Measurements from ENCODE around the gene FOSL1.

The FOSL1 gene

DNA sequence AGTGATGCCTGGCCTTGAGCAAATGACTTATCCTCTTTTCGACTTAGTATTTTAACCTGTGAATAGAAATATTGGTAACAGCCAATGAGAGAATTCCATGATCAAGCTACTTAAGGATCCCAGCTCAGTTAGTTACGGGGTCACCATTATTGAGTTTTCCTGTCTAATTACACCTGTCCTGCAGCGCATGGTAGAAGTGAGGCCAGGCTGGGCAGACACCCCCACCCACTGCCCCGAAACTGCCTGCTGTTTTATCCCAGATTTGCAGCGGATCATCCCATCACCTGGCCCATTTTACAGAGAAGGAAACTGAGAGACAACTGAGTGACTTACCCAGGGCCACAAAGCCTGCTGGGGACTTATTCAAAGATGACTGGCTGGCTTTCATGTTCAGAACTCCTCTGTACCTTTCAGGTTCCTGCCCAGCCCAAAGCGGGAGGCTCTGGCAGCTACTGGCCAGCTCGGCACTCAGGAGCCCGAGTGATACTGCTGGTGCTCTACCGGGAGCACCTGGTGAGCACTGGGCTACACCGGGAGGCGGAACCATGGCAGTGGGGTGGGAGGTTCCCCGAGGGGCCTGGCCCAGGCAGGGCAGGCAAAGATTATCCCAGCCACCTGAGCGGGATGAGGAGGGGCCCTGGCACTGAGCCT, 38.5 kb downstream of the FOSL1 start:
- peak; percentile 2 for DNase-seq

DNA sequence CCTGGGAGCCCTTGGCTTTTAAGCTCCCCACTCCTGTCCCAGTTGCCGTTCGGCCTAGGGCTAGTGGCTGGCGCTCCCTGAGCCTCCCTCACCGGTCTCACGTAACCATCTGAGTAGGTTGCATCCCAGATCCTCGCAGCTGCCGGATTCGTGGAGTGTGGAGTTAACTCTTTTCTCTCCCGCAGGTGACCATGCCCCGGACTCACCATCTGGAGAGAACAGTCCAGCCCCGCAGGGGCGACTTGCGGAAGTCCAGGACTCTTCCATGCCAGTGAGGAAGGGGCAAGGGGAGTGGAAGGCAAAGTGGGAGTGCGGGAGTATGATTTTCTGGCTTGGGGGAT, 39.1 kb downstream of the FOSL1 start:
- no peak for DNase-seq

GRCh38 chr11:65860278-65861164, 39.7 kb downstream of the FOSL1 start, which contains the start of gene MUS81:
MUS81 (plus strand) TSS chr11:65860433; CDS start chr11:65860754, 321 bp downstream.
- DNase-seq, result peak; percentile 99

DNA sequence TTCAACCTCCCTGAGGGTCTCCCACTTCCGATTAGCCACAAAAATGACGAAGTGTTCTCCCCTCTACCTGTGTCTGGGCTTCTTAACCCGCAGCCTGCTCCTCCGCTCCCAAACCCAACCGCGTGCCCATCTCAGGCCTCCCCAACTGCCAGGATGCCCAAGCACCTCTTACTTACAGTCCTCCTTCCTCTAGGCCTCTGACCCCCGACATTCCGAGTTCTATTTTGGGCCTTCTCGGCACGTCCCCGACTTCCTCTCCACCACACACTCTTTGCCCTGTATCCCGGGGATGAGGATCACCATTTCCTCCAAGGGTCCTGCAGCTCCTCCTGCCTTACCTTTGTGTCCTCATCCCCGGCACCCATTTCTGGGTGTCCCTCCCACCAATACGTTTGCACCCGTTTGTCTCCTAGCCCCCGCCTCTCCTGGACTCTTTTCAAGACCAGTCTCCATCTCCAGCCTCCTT, 40.3 kb downstream of the FOSL1 start:
- no peak for DNase-seq

DNA sequence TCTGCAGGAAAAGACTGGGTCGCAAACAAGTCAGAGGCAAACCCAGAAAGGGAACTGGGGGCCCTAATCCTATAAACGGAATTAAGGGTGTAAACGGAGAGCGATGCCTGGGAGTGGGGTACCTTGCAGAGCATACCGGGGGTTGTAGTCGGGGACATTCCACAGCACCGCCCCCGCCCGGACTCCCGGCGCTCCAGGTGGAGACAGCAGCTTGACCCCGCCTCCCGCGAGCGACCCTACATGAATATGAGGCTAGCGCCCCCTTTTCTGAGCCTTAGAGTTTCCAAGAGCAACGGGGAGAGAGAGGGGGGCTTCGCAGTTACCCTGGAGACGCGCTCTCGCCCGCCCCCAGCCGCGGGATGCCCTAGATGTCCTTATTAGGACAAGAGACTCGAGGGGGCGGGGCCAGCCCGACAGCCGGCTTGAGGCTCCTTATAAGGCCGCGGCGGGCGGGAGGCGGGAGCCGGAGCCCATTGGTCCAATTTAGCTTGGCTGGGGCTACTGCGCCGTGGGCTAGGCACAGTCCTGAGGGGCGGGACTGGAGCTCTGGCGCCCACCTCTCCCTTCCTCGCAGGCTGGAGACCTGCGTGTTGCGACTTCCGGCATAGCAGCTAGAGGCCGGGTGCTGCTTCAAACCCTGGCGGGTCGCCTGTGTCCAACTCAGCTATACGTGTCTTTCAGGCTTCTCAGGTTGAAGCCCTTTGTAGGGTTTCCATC, 40.9 kb downstream of the FOSL1 start:
- peak; percentile 100 for DNase-seq

GRCh38 chr11:65858681-65859087, 41.5 kb downstream of the FOSL1 start:
- DNase-seq, result no peak

GRCh38 chr11:65857853-65858680, 42.1 kb downstream of the FOSL1 start, which contains the start of gene CFL1:
CFL1 (minus strand) TSS chr11:65858180; CDS start chr11:65858099, 81 bp downstream.
- DNase-seq, result peak; percentile 98

GRCh38 chr11:65857500-65857852, 42.7 kb downstream of the FOSL1 start:
- no peak for DNase-seq

- peak; percentile 76 for DNase-seq
Measured at GRCh38 chr11:65856689-65857499, 43.3 kb downstream of the FOSL1 start.

GRCh38 chr11:65855927-65856363, 44.2 kb downstream of the FOSL1 start:
- no peak for DNase-seq

DNA sequence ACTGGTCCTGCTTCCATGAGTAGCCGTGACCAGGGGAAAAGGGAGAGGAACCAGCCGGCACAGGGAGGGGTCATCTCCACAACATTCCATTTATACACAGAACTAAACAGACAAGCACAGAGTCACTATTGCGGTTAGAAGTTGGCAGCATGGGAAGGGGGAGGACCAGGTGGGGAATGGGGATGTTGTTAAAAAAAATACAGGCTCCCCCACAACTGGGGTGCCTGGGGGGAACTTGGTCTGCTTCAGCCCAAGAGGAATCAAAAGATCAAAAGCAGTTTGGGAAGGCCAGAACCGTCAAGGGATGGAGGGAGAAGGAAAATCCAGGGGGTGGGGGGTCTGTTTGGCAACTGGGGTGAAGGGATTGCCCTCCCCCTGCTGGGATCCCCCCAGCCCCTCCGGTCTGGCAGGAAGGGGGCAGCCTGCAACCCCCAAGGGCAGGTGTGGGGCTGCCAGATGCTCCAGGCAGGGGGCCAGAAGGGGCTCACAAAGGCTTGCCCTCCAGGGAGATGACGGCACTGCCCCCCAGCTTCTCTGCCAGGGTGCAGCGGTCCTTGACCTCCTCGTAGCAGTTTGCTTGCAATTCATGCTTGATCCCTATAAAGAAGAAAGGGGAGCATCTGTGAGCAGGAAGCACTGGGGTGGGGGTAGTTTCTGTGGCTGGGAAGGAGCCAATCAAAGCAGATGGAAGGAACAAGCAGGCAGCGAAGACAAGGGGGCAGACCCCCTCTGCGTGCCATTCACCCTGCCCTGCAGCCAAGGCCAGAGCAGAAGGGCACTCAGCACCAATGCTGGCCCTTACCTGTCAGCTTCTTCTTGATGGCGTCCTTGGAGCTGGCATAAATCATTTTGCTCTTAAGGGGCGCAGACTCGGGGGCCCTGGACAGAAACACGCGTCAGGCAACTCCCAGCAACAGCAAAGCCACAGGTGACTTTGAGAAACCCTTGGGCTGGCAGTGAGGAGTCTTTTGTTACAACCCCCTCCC, 45.0 kb downstream of the FOSL1 start:
- DNase-seq, result no peak

DNA sequence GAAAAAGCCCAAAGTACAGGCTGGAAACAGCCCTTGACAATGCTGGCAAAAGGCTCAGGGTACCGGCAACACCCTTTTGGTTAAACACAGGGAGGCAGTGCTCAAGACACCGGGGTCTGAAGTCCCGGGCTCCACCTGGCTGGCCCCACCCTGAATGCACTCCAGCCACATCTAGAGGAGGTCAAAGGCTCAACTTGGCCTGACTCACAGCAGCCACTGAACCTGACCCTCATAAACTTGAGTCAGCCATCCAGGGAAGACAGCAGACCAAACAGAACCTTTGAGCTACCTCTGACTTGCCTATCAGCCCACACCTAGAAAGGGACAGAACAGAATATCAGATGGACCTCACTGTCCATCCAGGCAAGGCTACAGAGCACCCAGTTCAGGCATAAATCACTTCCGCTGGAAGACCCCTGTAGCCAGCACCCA, 46.0 kb downstream of the FOSL1 start:
- DNase-seq, result peak; percentile 11

GRCh38 chr11:65853246-65853979, 46.8 kb downstream of the FOSL1 start:
- peak; percentile 6 for DNase-seq

DNA sequence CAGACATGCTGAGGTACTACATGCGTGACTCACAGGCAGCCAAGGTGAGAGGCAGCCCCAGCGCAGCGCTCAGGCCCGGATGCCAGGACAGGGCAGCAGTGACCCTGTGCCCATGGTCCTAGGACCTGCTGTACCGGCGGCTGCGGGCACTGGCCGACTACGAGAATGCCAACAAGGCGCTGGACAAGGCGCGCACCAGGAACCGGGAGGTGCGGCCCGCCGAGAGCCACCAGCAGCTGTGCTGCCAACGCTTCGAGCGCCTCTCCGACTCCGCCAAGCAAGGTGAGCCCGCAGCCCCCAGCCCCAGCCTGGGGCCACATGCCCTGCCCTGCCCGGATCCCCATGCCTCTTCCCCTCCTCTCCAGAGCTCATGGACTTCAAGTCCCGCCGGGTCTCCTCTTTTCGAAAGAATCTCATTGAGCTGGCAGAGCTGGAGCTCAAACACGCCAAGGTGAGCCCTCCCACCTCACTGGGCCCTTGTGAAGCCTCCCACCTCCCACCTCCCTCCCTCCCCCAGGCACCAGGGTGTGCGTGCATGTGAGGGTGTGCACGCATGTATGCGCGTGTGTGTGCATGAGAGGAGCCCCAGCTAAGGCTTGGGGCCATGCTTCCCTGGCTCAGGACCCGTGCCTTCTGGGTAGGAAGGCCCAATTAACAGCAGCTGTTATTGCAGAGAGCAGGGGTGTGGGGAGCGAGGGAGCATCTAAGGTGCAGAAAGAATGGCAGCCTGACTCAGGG, 47.5 kb downstream of the FOSL1 start:
- DNase-seq, result peak; percentile 30

DNA sequence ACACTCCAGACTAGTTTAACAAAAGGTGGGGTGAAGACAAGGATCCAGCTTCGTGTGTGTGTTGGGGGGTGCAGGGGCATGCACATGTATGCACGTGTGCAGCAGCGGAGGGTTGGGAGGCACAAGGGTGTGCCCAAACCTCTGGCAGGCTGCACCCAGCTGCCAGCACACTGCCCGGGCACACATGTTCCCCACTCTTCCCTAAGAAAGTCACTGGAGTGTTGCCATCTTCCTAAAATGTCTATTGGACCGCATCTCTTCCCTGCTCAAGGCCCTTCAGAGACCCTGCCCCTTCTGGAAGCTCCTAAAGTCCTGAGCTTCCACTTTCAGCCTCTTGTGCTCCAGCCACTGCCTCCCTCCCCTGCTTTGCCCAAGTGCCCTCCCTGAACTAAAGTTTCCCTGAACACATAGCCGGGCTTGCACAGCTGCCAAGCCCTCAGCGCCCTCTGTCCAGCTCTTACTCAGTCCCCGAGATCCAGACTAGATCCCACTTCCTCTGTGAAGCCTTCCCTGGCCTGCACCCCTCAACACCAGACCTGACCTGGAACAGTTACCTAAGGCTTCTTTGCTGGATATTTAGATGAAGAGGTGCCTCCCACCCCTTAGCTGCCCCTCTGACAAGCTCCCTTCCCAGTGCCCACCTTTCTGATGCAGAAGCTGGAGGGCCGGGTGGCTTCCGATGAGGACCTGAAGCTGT, 48.2 kb downstream of the FOSL1 start:
- peak; percentile 31 for DNase-seq

DNA sequence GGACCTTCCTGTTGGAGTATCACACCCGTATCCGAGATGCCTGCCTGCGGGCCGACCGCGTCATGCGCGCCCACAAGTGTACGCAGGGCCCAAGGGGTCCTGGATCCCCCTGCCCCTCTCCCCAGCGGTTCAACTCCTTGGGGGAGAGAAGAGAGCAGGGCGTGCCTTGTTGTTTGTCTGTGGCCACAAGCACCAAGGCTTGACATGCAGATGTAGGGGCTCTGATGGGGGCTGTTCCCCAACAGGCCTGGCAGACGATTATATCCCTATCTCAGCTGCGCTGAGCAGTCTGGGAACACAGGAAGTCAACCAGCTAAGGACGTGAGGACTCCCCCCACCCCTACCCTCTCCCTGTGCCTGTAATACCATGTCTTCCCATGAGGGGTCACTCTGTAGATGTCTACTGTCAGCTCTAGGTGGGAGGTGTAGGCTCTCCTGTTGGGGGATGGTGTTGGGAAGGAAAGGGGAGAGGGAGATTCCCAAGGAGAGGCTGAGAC, 49.1 kb downstream of the FOSL1 start:
- DNase-seq, result peak; percentile 50

- peak; percentile 29 for DNase-seq
Measured at GRCh38 chr11:65850217-65851082, 49.7 kb downstream of the FOSL1 start.

All from EL (cell line).